ENCODE results near the gene UBLCP1.

The UBLCP1 gene

GRCh38 chr5:159316519-159317383, 53.7 kb downstream of the UBLCP1 start:
- no peak for DNase-seq

GRCh38 chr5:159317849-159318248, 54.8 kb downstream of the UBLCP1 start:
- no peak for DNase-seq

- no peak for DNase-seq
Observed at GRCh38 chr5:159318448-159318847, 55.4 kb downstream of the UBLCP1 start.

GRCh38 chr5:159319363-159319762, 56.3 kb downstream of the UBLCP1 start:
- DNase-seq: no peak

- DNase-seq: no peak
Observed at GRCh38 chr5:159319832-159320231, 56.7 kb downstream of the UBLCP1 start.

GRCh38 chr5:159322180-159322579, 59.1 kb downstream of the UBLCP1 start:
- DNase-seq: no peak

- no peak for DNase-seq
Observed at GRCh38 chr5:159324102-159324755, 61.1 kb downstream of the UBLCP1 start.

- no peak for DNase-seq
Observed at GRCh38 chr5:159324986-159325385, 61.9 kb downstream of the UBLCP1 start.

- no peak for DNase-seq
Observed at GRCh38 chr5:159330131-159330800, 67.2 kb downstream of the UBLCP1 start, which contains the start of gene IL12B. Gene IL12B, minus strand, starts transcription at chr5:159330487. Its CDS starts 3,705 bp downstream, at chr5:159326782.

GRCh38 chr5:159331093-159331973, 68.2 kb downstream of the UBLCP1 start:
- no peak for DNase-seq

- DNase-seq: no peak
Observed at GRCh38 chr5:159332800-159333544, 69.9 kb downstream of the UBLCP1 start.

- DNase-seq: no peak
Observed at GRCh38 chr5:159333545-159333925, 70.4 kb downstream of the UBLCP1 start.

Measured in SHP77 treated with DMSO at 0.1 percent for 48 hours (cell line).